ENCODE data around the gene DPYD.

The DPYD gene

GRCh38 chr1:97207868-97208267 is 713.0 kb downstream of the DPYD start:
- DNase-seq (ENCODE audit: low read depth, low spot score): no peak
- Histone ChIP-seq H3K27ac (ENCODE audit: low read length) (no peak overlapping the region), H3K9me3 (ENCODE audit: control insufficient read depth, insufficient read depth, low read length) (no peaks in the 10 kb centered on the region), H3K27me3 (ENCODE audit: control insufficient read depth, insufficient read depth, low read length) (no peaks in the 10 kb centered on the region), H3K36me3 (ENCODE audit: control insufficient read depth, insufficient read depth, low read length) (no peaks in the 10 kb centered on the region), H3K4me1 (ENCODE audit: control insufficient read depth, insufficient read depth, low read length) (no peaks in the 10 kb centered on the region), H3K4me3 (ENCODE audit: low read length) (no peak overlapping the region)

- Histone ChIP-seq H3K27me3 (ENCODE audit: control insufficient read depth, insufficient read depth, low read length) (no peaks in the 10 kb centered on the region), H3K9me3 (ENCODE audit: control insufficient read depth, insufficient read depth, low read length) (no peaks in the 10 kb centered on the region), H3K4me3 (ENCODE audit: low read length) (no peak overlapping the region), H3K4me1 (ENCODE audit: control insufficient read depth, insufficient read depth, low read length) (no peaks in the 10 kb centered on the region), H3K36me3 (ENCODE audit: control insufficient read depth, insufficient read depth, low read length) (no peaks in the 10 kb centered on the region), H3K27ac (ENCODE audit: low read length) (no peak overlapping the region)
- WGBS (ENCODE audit: insufficient coverage, insufficient read length): no CpG with 5 or more reads among the region's 1 CpG
- DNase-seq (ENCODE audit: low read depth, low spot score): no peak
Observed at GRCh38 chr1:97204468-97204867, 716.4 kb downstream of the DPYD start.

- Histone ChIP-seq H3K4me1 (ENCODE audit: control insufficient read depth, insufficient read depth, low read length) (no peaks in the 10 kb centered on the region), H3K4me3 (ENCODE audit: low read length) (no peak overlapping the region), H3K36me3 (ENCODE audit: control insufficient read depth, insufficient read depth, low read length) (no peaks in the 10 kb centered on the region), H3K27ac (ENCODE audit: low read length) (no peak overlapping the region), H3K9me3 (ENCODE audit: control insufficient read depth, insufficient read depth, low read length) (no peaks in the 10 kb centered on the region), H3K27me3 (ENCODE audit: control insufficient read depth, insufficient read depth, low read length) (no peaks in the 10 kb centered on the region)
- no CpG with 5 or more reads among the region's 5 CpGs for WGBS (ENCODE audit: insufficient coverage, insufficient read length)
- DNase-seq (ENCODE audit: low read depth, low spot score): no peak
Observed at GRCh38 chr1:97202481-97203380, 718.1 kb downstream of the DPYD start.

GRCh38 chr1:97201641-97202040 is 719.2 kb downstream of the DPYD start:
- Histone ChIP-seq H3K9me3 (ENCODE audit: control insufficient read depth, insufficient read depth, low read length) (no peaks in the 10 kb centered on the region), H3K27me3 (ENCODE audit: control insufficient read depth, insufficient read depth, low read length) (no peaks in the 10 kb centered on the region), H3K27ac (ENCODE audit: low read length) (no peak overlapping the region), H3K36me3 (ENCODE audit: control insufficient read depth, insufficient read depth, low read length) (no peaks in the 10 kb centered on the region), H3K4me1 (ENCODE audit: control insufficient read depth, insufficient read depth, low read length) (no peaks in the 10 kb centered on the region), H3K4me3 (ENCODE audit: low read length) (no peak overlapping the region)
- no peak for DNase-seq (ENCODE audit: low read depth, low spot score)
- no CpG with 5 or more reads among the region's 3 CpGs for WGBS (ENCODE audit: insufficient coverage, insufficient read length)

- Histone ChIP-seq H3K9me3 (ENCODE audit: control insufficient read depth, insufficient read depth, low read length) (no peaks in the 10 kb centered on the region), H3K27ac (ENCODE audit: low read length) (no peak overlapping the region), H3K27me3 (ENCODE audit: control insufficient read depth, insufficient read depth, low read length) (no peaks in the 10 kb centered on the region), H3K4me1 (ENCODE audit: control insufficient read depth, insufficient read depth, low read length) (no peaks in the 10 kb centered on the region), H3K4me3 (ENCODE audit: low read length) (no peak overlapping the region), H3K36me3 (ENCODE audit: control insufficient read depth, insufficient read depth, low read length) (no peaks in the 10 kb centered on the region)
- no peak for DNase-seq (ENCODE audit: low read depth, low spot score)
- WGBS (ENCODE audit: insufficient coverage, insufficient read length): no CpG with 5 or more reads among the region's 2 CpGs
Observed at GRCh38 chr1:97200595-97200994, 720.2 kb downstream of the DPYD start.

- H3K9me3 ChIP-seq (ENCODE audit: control insufficient read depth, insufficient read depth, low read length): no peaks in the 10 kb centered on the region
- no peak for DNase-seq (ENCODE audit: low read depth, low spot score)
- WGBS (ENCODE audit: insufficient coverage, insufficient read length): no CpG with 5 or more reads among the region's 1 CpG
- no peaks in the 10 kb centered on the region for H3K4me1 ChIP-seq (ENCODE audit: control insufficient read depth, insufficient read depth, low read length)
- H3K27ac ChIP-seq (ENCODE audit: low read length): no peak overlapping the region
- no peak overlapping the region for H3K4me3 ChIP-seq (ENCODE audit: low read length)
- H3K36me3 ChIP-seq (ENCODE audit: control insufficient read depth, insufficient read depth, low read length): no peaks in the 10 kb centered on the region
- H3K27me3 ChIP-seq (ENCODE audit: control insufficient read depth, insufficient read depth, low read length): no peaks in the 10 kb centered on the region
Observed at GRCh38 chr1:97196825-97197516, 723.9 kb downstream of the DPYD start.

- Histone ChIP-seq H3K9me3 (ENCODE audit: control insufficient read depth, insufficient read depth, low read length) (no peaks in the 10 kb centered on the region), H3K4me3 (ENCODE audit: low read length) (no peak overlapping the region), H3K27ac (ENCODE audit: low read length) (no peak overlapping the region), H3K4me1 (ENCODE audit: control insufficient read depth, insufficient read depth, low read length) (no peaks in the 10 kb centered on the region), H3K27me3 (ENCODE audit: control insufficient read depth, insufficient read depth, low read length) (no peaks in the 10 kb centered on the region), H3K36me3 (ENCODE audit: control insufficient read depth, insufficient read depth, low read length) (no peaks in the 10 kb centered on the region)
- no peak for DNase-seq (ENCODE audit: low read depth, low spot score)
- no CpG with 5 or more reads among the region's 4 CpGs for WGBS (ENCODE audit: insufficient coverage, insufficient read length)
Observed at GRCh38 chr1:97192872-97193572, 727.8 kb downstream of the DPYD start.

- Histone ChIP-seq H3K27ac (ENCODE audit: low read length) (no peak overlapping the region), H3K9me3 (ENCODE audit: control insufficient read depth, insufficient read depth, low read length) (no peaks in the 10 kb centered on the region), H3K4me1 (ENCODE audit: control insufficient read depth, insufficient read depth, low read length) (no peaks in the 10 kb centered on the region), H3K4me3 (ENCODE audit: low read length) (no peak overlapping the region), H3K27me3 (ENCODE audit: control insufficient read depth, insufficient read depth, low read length) (no peaks in the 10 kb centered on the region), H3K36me3 (ENCODE audit: control insufficient read depth, insufficient read depth, low read length) (no peaks in the 10 kb centered on the region)
- no peak for DNase-seq (ENCODE audit: low read depth, low spot score)
Observed at GRCh38 chr1:97190326-97190725, 730.5 kb downstream of the DPYD start.

- Histone ChIP-seq H3K27me3 (ENCODE audit: control insufficient read depth, insufficient read depth, low read length) (no peaks in the 10 kb centered on the region), H3K9me3 (ENCODE audit: control insufficient read depth, insufficient read depth, low read length) (no peaks in the 10 kb centered on the region), H3K4me1 (ENCODE audit: control insufficient read depth, insufficient read depth, low read length) (no peaks in the 10 kb centered on the region), H3K36me3 (ENCODE audit: control insufficient read depth, insufficient read depth, low read length) (no peaks in the 10 kb centered on the region), H3K4me3 (ENCODE audit: low read length) (no peak overlapping the region), H3K27ac (ENCODE audit: low read length) (no peak overlapping the region)
- no CpG with 5 or more reads among the region's 6 CpGs for WGBS (ENCODE audit: insufficient coverage, insufficient read length)
- no peak for DNase-seq (ENCODE audit: low read depth, low spot score)
Observed at GRCh38 chr1:97186381-97186780, 734.5 kb downstream of the DPYD start.

GRCh38 chr1:97174039-97174704 is 746.7 kb downstream of the DPYD start:
- no peak overlapping the region for H3K27ac ChIP-seq (ENCODE audit: low read length)
- H3K4me3 ChIP-seq (ENCODE audit: low read length): no peak overlapping the region
- DNase-seq (ENCODE audit: low read depth, low spot score): no peak
- no peaks in the 10 kb centered on the region for H3K36me3 ChIP-seq (ENCODE audit: control insufficient read depth, insufficient read depth, low read length)
- H3K4me1 ChIP-seq (ENCODE audit: control insufficient read depth, insufficient read depth, low read length): no peaks in the 10 kb centered on the region
- WGBS (ENCODE audit: insufficient coverage, insufficient read length): no CpG with 5 or more reads among the region's 4 CpGs
- no peaks in the 10 kb centered on the region for H3K27me3 ChIP-seq (ENCODE audit: control insufficient read depth, insufficient read depth, low read length)
- no peaks in the 10 kb centered on the region for H3K9me3 ChIP-seq (ENCODE audit: control insufficient read depth, insufficient read depth, low read length)
